ENCODE measurements around the gene PHACTR3.
A peak's percentile ranks its signal among the peaks of the same experiment; 100 is the strongest.

Gene PHACTR3

DNA sequence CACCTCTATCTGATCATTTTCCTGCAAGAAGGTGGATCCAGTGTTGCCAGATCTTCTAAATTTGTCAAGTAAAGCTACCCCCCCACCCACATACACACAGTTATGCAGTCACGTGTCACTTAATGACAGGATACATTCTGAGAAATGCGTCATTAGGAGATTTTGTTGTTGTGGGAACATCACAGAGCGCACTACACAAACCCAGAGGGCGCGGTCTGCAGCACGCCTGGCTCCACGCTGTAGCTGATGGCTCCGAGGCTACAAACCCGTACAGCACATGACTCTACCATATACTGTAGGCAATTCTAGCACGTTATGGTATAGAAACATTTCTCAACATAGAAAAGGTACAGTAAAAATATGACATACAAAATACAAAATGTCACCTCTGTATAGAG lies 202.2 kb downstream of the PHACTR3 start:
- Histone ChIP-seq H3K18ac (ENCODE audit: low read length) (no peak overlapping the region), H2AFZ (ENCODE audit: insufficient read depth, low read length, poor library complexity) (no peak overlapping the region), H3K23ac (ENCODE audit: low read length) (no peak overlapping the region), H2BK5ac (ENCODE audit: low read depth, low read length, poor library complexity) (no peak overlapping the region), H3K27me3 (ENCODE audit: insufficient read depth, low read length) (no peaks in the 10 kb centered on the region), H3K14ac (ENCODE audit: low read length) (no peak overlapping the region), H3K4me2 (ENCODE audit: low read length) (no peak overlapping the region), H3K27ac (ENCODE audit: low read depth, low read length) (no peak overlapping the region), H3K4me1 (ENCODE audit: control insufficient read depth in 1 of 2, insufficient read depth in 2 of 2, low read length in 2 of 2) (no peaks in the 10 kb centered on the region), H4K91ac (ENCODE audit: low read depth, low read length) (no peak overlapping the region), H3K36me3 (ENCODE audit: control insufficient read depth in 1 of 2, insufficient read depth in 2 of 2, low read length in 2 of 2) (no peaks in the 10 kb centered on the region), H2AK5ac (ENCODE audit: low read length) (no peak overlapping the region), H3K79me1 (ENCODE audit: low read length) (no peaks in the 10 kb centered on the region), H3K4ac (ENCODE audit: low read depth, low read length) (no peak overlapping the region), H3K9me3 (ENCODE audit: insufficient read depth, low read depth, low read length) (peaks cover 8% of the 10 kb centered on the region), H3K9ac (ENCODE audit: low read length) (no peak overlapping the region), H4K12ac (ENCODE audit: low read depth, low read length) (no peak overlapping the region), H2BK120ac (ENCODE audit: insufficient read depth, low read length, poor library complexity) (no peak overlapping the region), H3K4me3 (ENCODE audit: low read depth, low read length) (no peak overlapping the region), H4K8ac (ENCODE audit: low read depth, low read length) (no peak overlapping the region), H2BK12ac (ENCODE audit: low read length) (no peak overlapping the region), H3K79me2 (ENCODE audit: control insufficient read depth, insufficient read depth, low read length, poor library complexity) (no peaks in the 10 kb centered on the region)
- peak in 1 of 2 donors; percentile 0 for DNase-seq
- WGBS (ENCODE audit: extremely low coverage, insufficient coverage, insufficient read length), result no CpG with 5 or more reads among the region's 10 CpGs

DNA sequence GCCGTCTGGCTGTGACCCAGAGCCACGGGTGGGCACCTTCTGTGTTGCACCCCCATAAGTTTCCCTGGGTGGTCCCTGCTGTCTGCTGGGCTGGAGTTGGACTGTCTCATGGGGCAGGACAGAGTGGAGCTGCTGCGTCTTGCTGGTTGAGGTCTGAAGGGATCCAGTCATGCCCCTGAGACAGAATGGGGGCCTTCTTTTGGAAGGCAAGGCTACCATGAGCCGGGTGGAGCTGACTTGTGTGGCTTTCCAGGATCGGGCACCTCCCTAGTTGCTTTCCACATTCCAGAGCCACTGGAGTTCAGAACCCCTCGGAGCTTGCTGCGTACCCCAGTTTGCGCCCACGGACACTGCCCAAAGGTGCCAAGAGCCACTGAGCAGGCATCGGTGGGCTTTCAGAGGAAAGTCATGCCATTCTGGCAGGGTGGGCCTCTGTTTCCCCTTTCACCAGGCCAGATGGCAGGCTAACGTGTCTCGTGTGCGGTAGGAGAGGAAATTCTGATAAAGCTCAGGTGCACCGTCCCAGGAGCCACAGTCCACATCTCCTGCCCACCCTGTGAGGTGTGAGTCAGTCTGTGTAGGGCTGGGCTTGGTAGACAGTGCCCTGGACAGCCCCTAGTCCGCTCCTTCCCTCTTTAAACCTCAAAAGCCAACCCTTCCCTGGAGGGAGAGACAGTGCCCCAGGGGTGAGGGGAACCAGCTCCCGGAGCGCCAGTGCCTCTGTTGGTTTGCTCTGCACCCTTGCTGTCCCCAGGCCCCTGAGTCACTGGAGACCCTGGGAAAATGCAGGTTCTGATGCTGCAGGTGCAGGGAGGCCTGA lies 203.8 kb downstream of the PHACTR3 start:
- Histone ChIP-seq H4K91ac (ENCODE audit: low read depth, low read length) (no peak overlapping the region), H3K27me3 (ENCODE audit: insufficient read depth, low read length) (no peaks in the 10 kb centered on the region), H2AK5ac (ENCODE audit: low read length) (no peak overlapping the region), H3K79me2 (ENCODE audit: control insufficient read depth, insufficient read depth, low read length, poor library complexity) (no peaks in the 10 kb centered on the region), H2AFZ (ENCODE audit: insufficient read depth, low read length, poor library complexity) (no peak overlapping the region), H3K4me2 (ENCODE audit: low read length) (no peak overlapping the region), H3K9me3 (ENCODE audit: insufficient read depth, low read depth, low read length) (peaks cover 12% of the 10 kb centered on the region), H3K23ac (ENCODE audit: low read length) (no peak overlapping the region), H3K14ac (ENCODE audit: low read length) (no peak overlapping the region), H3K18ac (ENCODE audit: low read length) (no peak overlapping the region), H3K9ac (ENCODE audit: low read length) (no peak overlapping the region), H3K36me3 (ENCODE audit: control insufficient read depth in 1 of 2, insufficient read depth in 2 of 2, low read length in 2 of 2) (no peaks in the 10 kb centered on the region), H4K12ac (ENCODE audit: low read depth, low read length) (no peak overlapping the region), H3K4me3 (ENCODE audit: low read depth, low read length) (peak overlapping the region; percentile 30), H2BK120ac (ENCODE audit: insufficient read depth, low read length, poor library complexity) (no peak overlapping the region), H3K79me1 (ENCODE audit: low read length) (no peaks in the 10 kb centered on the region), H4K8ac (ENCODE audit: low read depth, low read length) (no peak overlapping the region), H2BK12ac (ENCODE audit: low read length) (no peak overlapping the region), H2BK5ac (ENCODE audit: low read depth, low read length, poor library complexity) (no peak overlapping the region), H3K4ac (ENCODE audit: low read depth, low read length) (no peak overlapping the region), H3K4me1 (ENCODE audit: control insufficient read depth in 1 of 2, insufficient read depth in 2 of 2, low read length in 2 of 2) (no peaks in the 10 kb centered on the region), H3K27ac (ENCODE audit: low read depth, low read length) (no peak overlapping the region)
- DNase-seq, result no peak
- WGBS (ENCODE audit: extremely low coverage, insufficient coverage, insufficient read length), result no CpG with 5 or more reads among the region's 17 CpGs

DNA sequence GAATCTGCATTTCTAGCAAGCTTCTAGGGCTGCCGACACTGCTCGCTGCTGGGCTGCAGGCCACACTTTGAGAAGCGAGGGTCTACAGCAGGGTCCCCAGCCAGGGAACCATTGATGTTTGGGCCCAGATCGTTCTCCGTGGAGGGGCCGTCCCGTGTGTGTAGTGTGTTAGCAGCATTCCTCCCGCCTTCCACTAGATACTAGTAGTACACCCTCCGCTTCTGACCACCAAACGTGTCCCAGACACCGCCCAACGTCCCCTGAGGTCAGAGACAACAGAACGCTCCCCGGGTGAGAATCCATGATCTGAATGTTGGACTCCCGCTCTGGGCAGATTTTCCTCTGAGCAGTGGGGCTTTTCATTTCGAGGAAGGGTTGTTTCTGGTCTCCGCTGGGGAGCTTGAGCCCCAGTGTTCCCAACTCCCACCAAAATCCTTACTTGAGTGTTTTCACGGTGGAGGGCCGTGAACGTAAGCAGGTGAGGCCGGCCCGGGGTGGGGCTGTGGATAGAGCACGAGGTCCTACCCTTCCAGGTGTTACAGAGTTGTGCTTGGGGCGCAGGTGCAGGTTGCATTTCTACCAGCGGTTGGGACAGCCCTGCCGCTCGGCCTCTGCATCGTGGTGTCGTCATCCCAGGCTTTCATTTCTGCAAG lies 204.5 kb downstream of the PHACTR3 start:
- Histone ChIP-seq H3K9ac (ENCODE audit: low read length) (no peak overlapping the region), H2AFZ (ENCODE audit: insufficient read depth, low read length, poor library complexity) (no peak overlapping the region), H2BK12ac (ENCODE audit: low read length) (no peak overlapping the region), H3K4me3 (ENCODE audit: low read depth, low read length) (no peak overlapping the region), H4K12ac (ENCODE audit: low read depth, low read length) (no peak overlapping the region), H3K79me1 (ENCODE audit: low read length) (no peaks in the 10 kb centered on the region), H4K91ac (ENCODE audit: low read depth, low read length) (no peak overlapping the region), H3K4me1 (ENCODE audit: control insufficient read depth in 1 of 2, insufficient read depth in 2 of 2, low read length in 2 of 2) (no peaks in the 10 kb centered on the region), H3K36me3 (ENCODE audit: control insufficient read depth in 1 of 2, insufficient read depth in 2 of 2, low read length in 2 of 2) (no peaks in the 10 kb centered on the region), H3K27ac (ENCODE audit: low read depth, low read length) (no peak overlapping the region), H4K8ac (ENCODE audit: low read depth, low read length) (no peak overlapping the region), H3K27me3 (ENCODE audit: insufficient read depth, low read length) (no peaks in the 10 kb centered on the region), H2BK5ac (ENCODE audit: low read depth, low read length, poor library complexity) (no peak overlapping the region), H3K14ac (ENCODE audit: low read length) (no peak overlapping the region), H3K18ac (ENCODE audit: low read length) (no peak overlapping the region), H2BK120ac (ENCODE audit: insufficient read depth, low read length, poor library complexity) (no peak overlapping the region), H3K9me3 (ENCODE audit: insufficient read depth, low read depth, low read length) (peaks cover 12% of the 10 kb centered on the region), H3K4me2 (ENCODE audit: low read length) (no peak overlapping the region), H3K79me2 (ENCODE audit: control insufficient read depth, insufficient read depth, low read length, poor library complexity) (no peaks in the 10 kb centered on the region), H3K4ac (ENCODE audit: low read depth, low read length) (no peak overlapping the region), H3K23ac (ENCODE audit: low read length) (no peak overlapping the region), H2AK5ac (ENCODE audit: low read length) (no peak overlapping the region)
- no peak for DNase-seq
- WGBS (ENCODE audit: extremely low coverage, insufficient coverage, insufficient read length), result no CpG with 5 or more reads among the region's 29 CpGs

DNA sequence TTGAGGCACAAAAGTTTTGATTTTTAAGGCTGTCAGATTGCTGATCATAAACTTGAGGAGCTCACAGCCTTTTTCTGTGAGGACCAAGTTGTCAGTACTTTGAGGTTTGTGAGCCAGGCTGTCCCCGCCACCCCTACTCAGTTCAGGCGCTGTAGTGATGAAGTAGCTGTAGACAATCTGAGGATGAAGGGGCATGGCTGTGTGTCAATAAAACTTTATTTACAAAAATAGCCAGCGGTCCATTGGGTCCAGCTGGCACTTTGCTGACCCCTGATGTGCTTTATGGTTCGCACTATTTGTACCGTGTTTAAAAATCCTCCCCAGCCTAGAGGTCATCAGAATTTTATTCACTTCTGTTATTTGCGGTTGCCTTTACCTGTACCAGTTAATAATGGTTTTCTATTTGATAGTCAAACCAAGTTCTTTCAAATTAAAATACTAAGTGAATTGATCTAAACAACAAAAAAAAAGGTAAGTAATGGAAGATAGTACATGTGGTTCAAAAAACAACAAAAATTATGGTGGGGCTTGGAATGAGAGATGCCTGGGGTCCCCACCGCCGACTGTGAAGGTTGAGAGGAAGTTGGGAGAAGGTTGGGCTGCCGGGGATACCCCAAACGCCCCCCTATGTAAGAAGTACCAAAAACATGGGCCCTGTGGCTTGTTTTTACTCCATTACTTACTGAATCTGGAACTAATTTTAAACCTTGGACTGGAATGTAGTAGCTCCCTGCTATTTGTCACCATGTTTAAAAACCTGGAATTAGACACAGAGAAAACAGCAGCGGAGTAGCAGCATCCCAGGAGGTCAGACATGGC lies 205.5 kb downstream of the PHACTR3 start:
- H3K4ac ChIP-seq (ENCODE audit: low read depth, low read length), result no peak overlapping the region
- no peak overlapping the region for H2AFZ ChIP-seq (ENCODE audit: insufficient read depth, low read length, poor library complexity)
- no peak overlapping the region for H3K9ac ChIP-seq (ENCODE audit: low read length)
- H3K4me1 ChIP-seq (ENCODE audit: control insufficient read depth in 1 of 2, insufficient read depth in 2 of 2, low read length in 2 of 2), result no peaks in the 10 kb centered on the region
- no peak overlapping the region for H4K91ac ChIP-seq (ENCODE audit: low read depth, low read length)
- H3K27me3 ChIP-seq (ENCODE audit: insufficient read depth, low read length), result no peaks in the 10 kb centered on the region
- H3K79me1 ChIP-seq (ENCODE audit: low read length), result no peaks in the 10 kb centered on the region
- H3K79me2 ChIP-seq (ENCODE audit: control insufficient read depth, insufficient read depth, low read length, poor library complexity), result no peaks in the 10 kb centered on the region
- H2BK120ac ChIP-seq (ENCODE audit: insufficient read depth, low read length, poor library complexity), result no peak overlapping the region
- H2BK5ac ChIP-seq (ENCODE audit: low read depth, low read length, poor library complexity), result no peak overlapping the region
- H3K9me3 ChIP-seq (ENCODE audit: insufficient read depth, low read depth, low read length), result peaks cover 12% of the 10 kb centered on the region
- H3K36me3 ChIP-seq (ENCODE audit: control insufficient read depth in 1 of 2, insufficient read depth in 2 of 2, low read length in 2 of 2), result no peaks in the 10 kb centered on the region
- H3K4me3 ChIP-seq (ENCODE audit: low read depth, low read length), result no peak overlapping the region
- no peak overlapping the region for H3K4me2 ChIP-seq (ENCODE audit: low read length)
- H2AK5ac ChIP-seq (ENCODE audit: low read length), result no peak overlapping the region
- no peak overlapping the region for H2BK12ac ChIP-seq (ENCODE audit: low read length)
- WGBS (ENCODE audit: extremely low coverage, insufficient coverage, insufficient read length), result no CpG with 5 or more reads among the region's 11 CpGs
- no peak overlapping the region for H3K18ac ChIP-seq (ENCODE audit: low read length)
- H3K27ac ChIP-seq (ENCODE audit: low read depth, low read length), result no peak overlapping the region
- H3K23ac ChIP-seq (ENCODE audit: low read length), result no peak overlapping the region
- H3K14ac ChIP-seq (ENCODE audit: low read length), result no peak overlapping the region
- no peak overlapping the region for H4K12ac ChIP-seq (ENCODE audit: low read depth, low read length)
- DNase-seq, result no peak
- H4K8ac ChIP-seq (ENCODE audit: low read depth, low read length), result no peak overlapping the region
